HG03095 (cell line): ENCODE results near the gene THEMIS2.
"Not testable (repeated sequence)": the region's sequence is repeated elsewhere in the genome, so short reads cannot be mapped to it uniquely, and the experiment has no call there.

Experiments
- ATAC-seq: cut with Tn5 transposase; IDR thresholded peaks from one replicate; pipeline ENCODE4 v1.9.1; 2021; ENCODE audit warnings: moderate library complexity; ENCODE audit not compliant: unreplicated experiment

Gene THEMIS2

GRCh38 chr1:27862671-27863537, 9.4 kb upstream of the THEMIS2 start:
- no peak for ATAC-seq

DNA sequence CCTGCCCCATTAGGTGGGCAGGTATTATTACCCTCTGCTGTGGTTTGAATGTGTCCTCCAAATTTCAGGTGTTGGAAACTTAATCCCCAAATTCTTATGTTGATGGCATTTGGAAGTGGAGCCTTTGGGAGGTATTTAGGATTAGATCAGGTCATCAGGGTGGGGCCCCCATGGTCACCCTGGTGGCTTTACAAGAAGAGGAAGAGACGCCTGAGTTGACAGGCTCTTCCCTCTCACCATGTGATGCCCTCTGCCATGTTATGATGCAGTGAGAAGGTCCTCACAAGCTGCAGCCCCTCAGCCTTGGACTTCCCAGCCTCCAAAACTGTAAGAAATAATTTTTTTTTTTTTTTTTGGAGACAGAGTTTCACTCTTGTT, 8.8 kb upstream of the THEMIS2 start:
- no peak for ATAC-seq

GRCh38 chr1:27864264-27864895, 8.0 kb upstream of the THEMIS2 start:
- ATAC-seq, result no peak

GRCh38 chr1:27865821-27866220, 6.5 kb upstream of the THEMIS2 start:
- no peak for ATAC-seq

- ATAC-seq, result no peak
Observed at GRCh38 chr1:27868556-27868931, 3.8 kb upstream of the THEMIS2 start.

GRCh38 chr1:27868932-27869718, 3.2 kb upstream of the THEMIS2 start:
- ATAC-seq, result no peak

DNA sequence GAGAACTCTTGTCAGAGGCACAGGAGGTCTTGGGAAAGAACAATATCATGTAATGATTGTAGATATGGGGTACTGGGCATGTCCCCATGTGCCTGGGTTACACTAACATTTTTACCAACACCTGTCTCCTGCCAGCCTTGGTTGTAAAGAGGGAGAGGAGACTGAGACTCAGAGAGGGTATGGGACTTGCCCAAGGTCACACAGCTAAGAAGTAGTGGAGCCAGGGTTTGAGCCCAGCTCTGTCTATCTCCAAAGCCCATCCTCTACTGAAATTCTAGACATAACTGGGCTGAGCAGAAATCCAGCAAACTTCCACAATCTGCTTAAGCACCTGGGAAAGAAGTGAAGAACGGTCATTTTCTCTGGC, 2.6 kb upstream of the THEMIS2 start:
- ATAC-seq, result no peak

GRCh38 chr1:27871076-27871475, 1.3 kb upstream of the THEMIS2 start:
- not testable (repeated sequence) for ATAC-seq

DNA sequence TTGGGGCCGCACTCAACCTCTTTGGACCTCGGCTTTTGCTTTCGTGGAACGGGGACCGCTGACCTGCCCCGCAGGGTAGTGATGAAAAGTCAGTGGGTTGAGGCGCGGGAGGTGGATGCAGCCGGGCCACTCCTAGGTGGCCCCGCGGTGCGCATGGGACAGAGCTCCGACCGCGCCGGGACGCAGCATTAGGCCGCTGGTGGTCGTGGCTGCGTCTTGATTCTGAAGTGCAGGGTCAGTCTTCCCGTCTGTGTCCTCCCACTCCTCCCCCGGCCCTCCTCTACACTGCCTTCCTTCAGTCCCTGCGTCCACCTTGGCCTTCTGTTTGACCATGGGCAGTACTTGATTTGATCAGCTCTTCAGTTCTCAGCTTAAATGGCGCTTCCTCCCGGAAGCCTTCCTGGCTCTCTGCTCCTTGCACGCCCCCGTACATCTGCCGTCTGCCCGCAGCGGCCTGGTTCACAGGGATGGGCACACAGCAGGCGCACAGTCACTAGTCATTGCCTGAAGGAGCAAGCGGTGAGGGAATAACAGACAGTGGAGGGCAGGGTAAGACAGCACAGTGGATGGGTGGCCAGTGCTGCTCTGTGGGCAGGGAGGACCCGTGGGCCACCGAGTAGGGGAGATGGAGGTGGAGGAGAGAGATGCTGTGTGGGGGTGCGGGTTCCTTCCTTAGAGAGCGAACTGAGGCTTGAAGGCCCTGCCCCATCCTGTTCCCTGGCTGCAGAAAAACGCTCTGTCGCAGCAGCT, 633 bp downstream of the THEMIS2 start:
- no peak for ATAC-seq

DNA sequence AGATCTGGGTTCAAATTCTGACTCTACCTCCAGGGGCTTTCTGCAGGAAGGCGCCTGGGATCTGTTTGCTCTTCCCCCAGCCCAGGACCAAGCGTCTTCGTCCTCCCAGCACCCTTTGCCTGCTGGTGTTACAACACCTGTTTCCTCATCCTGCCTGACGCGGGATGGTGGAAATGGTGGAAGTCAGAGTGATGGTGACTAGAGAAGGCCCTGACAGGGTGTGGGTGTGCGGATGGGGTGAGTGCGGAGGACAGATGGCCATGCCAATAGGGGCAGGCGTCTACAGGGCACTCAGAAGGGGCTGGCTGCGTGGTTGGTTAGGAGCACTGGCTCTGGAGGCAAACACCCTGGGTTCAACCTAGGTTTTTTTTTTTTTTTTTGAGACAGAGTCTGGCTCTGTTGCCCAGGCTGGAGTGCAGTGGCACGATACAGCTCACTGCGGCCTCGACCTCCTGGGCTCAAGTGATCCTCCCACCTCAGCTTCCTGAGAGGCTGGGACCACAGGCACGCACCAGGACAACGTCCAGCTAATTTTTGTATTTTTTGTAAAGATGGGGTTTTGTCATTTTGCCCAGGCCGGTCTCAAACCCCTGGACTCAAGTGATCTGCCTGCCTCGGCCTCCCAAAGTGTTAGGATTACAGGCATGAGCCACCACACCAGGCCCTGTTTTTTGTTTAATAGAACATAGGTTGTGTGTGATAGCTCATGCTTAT, 1.5 kb downstream of the THEMIS2 start:
- ATAC-seq, result no peak

DNA sequence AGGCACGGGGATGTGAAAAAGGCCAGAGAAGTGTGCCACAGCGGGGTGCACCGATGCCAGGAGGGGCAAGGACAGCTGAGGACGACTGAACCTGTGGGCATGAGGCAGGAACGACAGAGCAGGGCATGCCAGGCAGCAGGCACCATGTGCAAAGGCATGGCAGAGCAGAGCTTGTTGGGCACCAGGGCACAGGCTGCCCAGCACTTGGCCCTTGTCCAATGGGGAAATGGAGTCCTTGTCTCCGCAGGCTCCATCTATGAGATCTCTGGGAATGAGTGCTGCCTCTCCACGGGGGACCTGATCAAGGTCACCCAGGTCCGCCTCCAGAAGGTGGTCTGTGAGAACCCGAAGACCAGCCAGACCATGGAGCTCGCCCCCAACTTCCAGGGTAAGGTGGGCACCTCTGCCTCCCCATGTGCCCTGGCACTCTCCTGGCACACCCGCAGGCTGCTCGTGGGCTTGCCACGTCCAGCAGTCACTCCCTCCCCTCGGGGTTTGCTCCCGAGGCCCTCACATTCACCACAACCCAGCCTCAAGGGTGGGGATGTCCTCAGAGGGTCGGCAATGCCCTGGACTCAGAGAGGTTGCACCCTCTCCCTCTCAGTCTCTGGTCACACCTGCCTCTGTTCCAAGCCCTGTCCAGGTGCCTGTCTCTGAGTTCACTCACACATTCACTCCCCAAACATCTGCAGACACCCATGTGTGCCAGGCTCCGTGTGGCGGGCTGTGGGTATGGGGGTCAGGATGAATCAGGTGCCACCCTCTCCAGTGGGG, 4.2 kb downstream of the THEMIS2 start:
- no peak for ATAC-seq

GRCh38 chr1:27877115-27877416, 4.7 kb downstream of the THEMIS2 start:
- ATAC-seq, result no peak

- ATAC-seq, result no peak
Observed at GRCh38 chr1:27878039-27878438, 5.7 kb downstream of the THEMIS2 start.

DNA sequence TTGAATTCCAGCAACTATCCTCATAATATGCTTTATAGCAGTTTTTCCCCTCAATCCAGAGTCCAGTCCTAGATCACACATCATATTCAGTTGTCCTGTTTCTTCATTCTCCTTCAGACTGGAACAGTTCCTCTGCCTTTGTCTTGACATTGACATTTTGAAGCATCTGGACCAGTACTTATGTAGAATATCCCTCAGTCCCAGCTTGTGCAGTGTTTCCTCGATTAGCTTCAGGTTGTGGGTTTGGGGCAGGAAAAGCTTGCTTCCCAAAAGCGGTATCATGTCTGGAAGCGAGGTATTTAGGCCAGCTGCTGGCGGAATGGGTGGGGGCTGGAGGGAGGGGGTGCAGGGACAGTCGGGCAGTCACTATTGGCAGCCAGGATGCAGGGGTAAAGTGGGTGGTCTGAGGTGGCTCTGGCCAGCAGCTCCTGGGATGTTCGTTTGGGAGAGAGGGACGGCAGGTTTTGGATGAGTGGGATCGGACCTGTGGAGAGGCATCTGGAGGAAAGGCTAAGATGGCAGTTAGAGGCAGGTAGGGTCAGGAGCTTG, 6.5 kb downstream of the THEMIS2 start:
- ATAC-seq, result no peak

DNA sequence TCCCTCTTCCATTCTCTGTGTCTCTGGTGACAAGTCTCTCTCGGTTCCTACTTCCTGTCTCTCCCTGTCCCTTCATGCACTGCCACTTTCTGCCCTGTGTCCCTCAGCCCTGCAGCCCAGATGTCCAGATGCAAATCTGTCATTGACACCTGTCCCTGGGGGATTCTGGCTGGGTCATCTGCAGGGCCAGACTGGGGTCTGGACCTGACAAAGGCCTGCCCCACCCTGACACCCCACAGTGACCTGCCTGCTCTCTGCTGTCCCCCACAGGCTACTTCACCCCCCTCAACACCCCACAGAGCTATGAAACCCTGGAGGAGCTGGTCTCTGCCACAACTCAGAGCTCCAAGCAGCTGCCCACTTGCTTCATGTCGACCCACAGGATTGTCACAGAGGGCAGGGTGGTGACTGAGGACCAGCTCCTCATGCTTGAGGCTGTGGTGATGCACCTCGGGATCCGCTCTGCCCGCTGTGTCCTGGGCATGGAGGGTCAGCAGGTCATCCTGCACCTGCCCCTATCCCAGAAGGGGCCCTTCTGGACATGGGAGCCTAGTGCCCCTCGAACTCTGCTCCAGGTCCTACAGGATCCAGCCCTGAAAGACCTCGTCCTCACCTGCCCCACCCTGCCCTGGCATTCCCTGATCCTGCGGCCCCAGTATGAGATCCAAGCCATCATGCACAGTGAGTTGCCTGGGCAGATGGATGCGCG, 7.2 kb downstream of the THEMIS2 start:
- ATAC-seq, result no peak

- no peak for ATAC-seq
Observed at GRCh38 chr1:27882543-27882903, 10.2 kb downstream of the THEMIS2 start.

DNA sequence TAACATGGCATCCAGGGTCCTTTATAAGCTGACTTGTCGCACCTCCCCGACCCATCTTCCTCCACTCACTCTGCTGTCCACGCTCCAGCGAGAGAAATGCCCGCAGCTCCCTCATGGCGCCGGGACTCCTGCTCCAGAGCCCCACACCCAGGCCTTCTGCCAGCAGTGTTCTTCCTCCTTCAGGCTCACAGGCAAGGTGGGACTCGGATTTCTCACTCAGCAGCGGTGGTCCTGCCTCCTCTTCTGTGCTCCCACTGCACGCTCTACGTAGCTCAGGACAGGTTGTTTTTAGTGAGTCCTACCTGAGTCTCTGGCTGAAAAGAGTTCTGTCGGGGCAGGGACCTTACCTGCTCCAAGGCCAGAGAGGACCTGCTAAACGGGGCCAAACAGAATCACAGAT, 11.2 kb downstream of the THEMIS2 start:
- ATAC-seq, result no peak

DNA sequence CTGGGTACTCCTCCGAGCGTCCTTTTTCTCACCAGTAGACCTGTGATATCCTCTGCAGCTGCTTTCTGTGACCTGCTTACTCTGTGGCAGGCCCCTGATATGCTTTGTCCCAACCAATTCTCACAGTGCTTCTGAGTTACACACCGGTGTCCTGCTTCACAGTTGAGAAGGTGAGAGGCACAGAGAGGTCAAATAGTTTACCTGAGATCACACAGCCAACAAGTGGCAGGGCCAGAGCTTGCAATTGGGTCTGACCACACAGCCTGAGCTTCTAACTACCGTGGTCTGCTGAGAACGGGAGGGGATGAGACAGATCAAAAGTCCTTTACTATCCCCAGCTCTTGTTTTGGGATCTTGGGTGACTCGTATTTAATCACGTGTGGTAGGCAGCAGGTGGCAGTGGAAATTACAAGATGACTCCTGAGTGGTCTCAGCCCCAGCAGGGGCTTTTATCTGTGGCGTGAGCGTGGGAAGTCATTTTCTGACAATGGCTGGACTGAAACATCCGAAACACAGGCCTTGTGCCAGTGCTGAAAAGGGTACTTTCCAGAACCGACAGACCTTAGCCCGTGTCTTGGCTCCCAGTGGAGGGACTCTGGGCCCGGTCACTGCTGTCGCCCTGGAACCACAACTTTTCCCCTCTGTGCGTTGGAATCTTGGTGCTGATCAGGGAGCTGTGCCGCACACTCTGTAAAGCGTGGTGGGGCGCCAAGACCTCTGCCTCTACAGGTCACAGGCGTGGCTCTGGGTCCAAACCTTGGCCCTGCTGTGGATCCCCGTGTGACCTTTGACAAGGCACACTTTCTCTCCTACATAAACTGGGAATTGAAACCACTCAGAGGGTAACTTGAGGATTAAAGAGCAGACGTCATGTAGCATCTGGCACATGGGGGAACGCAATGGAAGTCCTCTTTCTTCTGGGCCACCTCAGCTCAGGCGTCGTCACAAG, 11.9 kb downstream of the THEMIS2 start:
- no peak for ATAC-seq
